IMR-90 (cell line): ENCODE results near the gene LAMC3. TPM values are rescaled to one million over a fixed set of nuclear protein-coding genes. Genes with fewer than 3 reads are reported as not detected.

Source experiments
- ATAC-seq: fragments of 200-7000 bp; cut with Tn5 transposase; 2 replicates; pipeline ENCODE4 v1.9.1; 2020; ENCODE audit warnings: low read depth, mild to moderate bottlenecking, moderate library complexity
- BruUV-seq: library from RNA; stranded (reverse); fragments of 400-500 nt; replicated peaks from 2 replicates; lab custom pipeline; 2021; lab: Mats Ljungman, UMichigan
- CTCF ChIA-PET: fragments of 300-600 bp; formaldehyde crosslinking; extraction: SDS; loops from one replicate; lab custom pipeline; 2021; ENCODE audit warnings: antibody characterized with exemption; lab: Yijun Ruan, JAX
- POLR2A ChIA-PET: fragments of 300-600 bp; sonication (Branson Sonifier 250); formaldehyde crosslinking; loops from one replicate; lab custom pipeline; 2022; ENCODE audit warnings: antibody characterized with exemption; ENCODE audit not compliant: unreplicated experiment; lab: Charles Lee
- DNase-seq: peaks from one replicate; pipeline ENCODE4 v3.0.0; 2013
- H2AFZ ChIP-seq: replicated peaks from 2 replicates; pipeline ENCODE3; 2013; ENCODE audit warnings: low read length, mild to moderate bottlenecking; ENCODE audit not compliant: poor library complexity
- H2AK5ac ChIP-seq: 2 replicates; pipeline ENCODE4 v1.6.1; 2013; ENCODE audit warnings: low read depth, low read length, inconsistent platforms
- H2AK9ac ChIP-seq: replicated peaks from 2 replicates; pipeline ENCODE3; 2013; ENCODE audit warnings: mild to moderate bottlenecking, low read depth, low read length, moderate library complexity; ENCODE audit not compliant: poor library complexity
- H2BK120ac ChIP-seq: 2 replicates; pipeline ENCODE4 v1.6.1; 2013; ENCODE audit warnings: low read depth, low read length, inconsistent platforms
- H2BK15ac ChIP-seq: 3 replicates; pipeline ENCODE4 v1.6.1; 2013; ENCODE audit warnings: low read depth, low read length, inconsistent platforms
- H2BK20ac ChIP-seq: 2 replicates; pipeline ENCODE4 v1.6.1; 2013; ENCODE audit warnings: low read depth, mild to moderate bottlenecking, inconsistent platforms, low read length, moderate library complexity
- H2BK5ac ChIP-seq: 2 replicates; pipeline ENCODE4 v1.6.1; 2013; ENCODE audit warnings: mild to moderate bottlenecking, low read depth, low read length, inconsistent platforms; ENCODE audit not compliant: poor library complexity, severe bottlenecking
- H3K14ac ChIP-seq: replicated peaks from 2 replicates; pipeline ENCODE4 v1.6.1; 2013; ENCODE audit warnings: low read depth, low read length, inconsistent platforms
- H3K18ac ChIP-seq: 2 replicates; pipeline ENCODE4 v1.6.1; 2013; ENCODE audit warnings: low read depth, low read length, control low read depth
- H3K23ac ChIP-seq: 2 replicates; pipeline ENCODE4 v1.6.1; 2013; ENCODE audit warnings: low read depth, low read length, inconsistent platforms
- H3K27ac ChIP-seq: 2 replicates; pipeline ENCODE4 v1.5.1; 2013; ENCODE audit warnings: mild to moderate bottlenecking, control low read depth, low read length; ENCODE audit not compliant: insufficient read depth
- H3K27me3 ChIP-seq: 2 replicates; pipeline ENCODE4 v1.6.1; 2013; ENCODE audit warnings: low read length; ENCODE audit not compliant: control insufficient read depth, insufficient read depth
- H3K36me3 ChIP-seq: 2 replicates; pipeline ENCODE4 v1.6.1; 2013; ENCODE audit warnings: low read length, mixed read lengths; ENCODE audit not compliant: control insufficient read depth, insufficient read depth
- H3K4ac ChIP-seq: 2 replicates; pipeline ENCODE4 v1.6.1; 2013; ENCODE audit warnings: low read depth, low read length, inconsistent platforms
- H3K4me1 ChIP-seq: 2 replicates; pipeline ENCODE4 v1.6.1; 2013; ENCODE audit warnings: low read length, mixed read lengths; ENCODE audit not compliant: control insufficient read depth, insufficient read depth
- H3K4me2 ChIP-seq: 2 replicates; pipeline ENCODE4 v1.6.1; 2013; ENCODE audit warnings: low read depth, mild to moderate bottlenecking, control low read depth, low read length, moderate library complexity
- H3K4me3 ChIP-seq: 2 replicates; pipeline ENCODE4 v1.5.1; 2013; ENCODE audit warnings: low read depth, mild to moderate bottlenecking, control low read depth, low read length, moderate library complexity; ENCODE audit not compliant: insufficient read depth
- H3K56ac ChIP-seq: 2 replicates; pipeline ENCODE4 v1.6.1; 2013; ENCODE audit warnings: low read length, inconsistent platforms; ENCODE audit not compliant: insufficient read depth; ENCODE audit errors: extremely low read depth
- H3K79me1 ChIP-seq, 2 experiments: 2 replicates each; pipeline ENCODE4 v1.6.1; 2013; ENCODE audit warnings: low read length in 2 of 2, inconsistent platforms in 1 of 2, low read depth in 1 of 2
- H3K9ac ChIP-seq: 2 replicates; pipeline ENCODE4 v1.6.1; 2013; ENCODE audit warnings: low read depth, low read length, control low read depth
- H3K9me1 ChIP-seq: 2 replicates; pipeline ENCODE4 v1.6.1; 2013; ENCODE audit warnings: low read length, inconsistent platforms; ENCODE audit not compliant: insufficient read depth
- H3K9me3 ChIP-seq: 2 replicates; pipeline ENCODE4 v1.6.1; 2013; ENCODE audit warnings: low read length; ENCODE audit not compliant: control insufficient read depth, insufficient read depth
- H4K20me1 ChIP-seq: 2 replicates; pipeline ENCODE4 v1.6.1; 2013; ENCODE audit warnings: low read length, inconsistent platforms; ENCODE audit not compliant: insufficient read depth
- H4K5ac ChIP-seq: 2 replicates; pipeline ENCODE4 v1.6.1; 2013; ENCODE audit warnings: mild to moderate bottlenecking, low read depth, low read length, control low read depth
- H4K8ac ChIP-seq, 2 experiments: 2 replicates each; pipeline ENCODE4 v1.6.1; 2013; ENCODE audit warnings: low read depth in 2 of 2, low read length in 2 of 2, control low read depth in 1 of 2, inconsistent platforms in 1 of 2
- H4K91ac ChIP-seq: 2 replicates; pipeline ENCODE4 v1.6.1; 2013; ENCODE audit warnings: low read depth, low read length, inconsistent platforms; ENCODE audit not compliant: insufficient read depth
- CEBPB ChIP-seq: IDR thresholded peaks from 2 replicates; pipeline ENCODE4 v1.6.1; 2012; ENCODE audit warnings: low read depth, low read length, improper control_type of control experiment
- MAFK ChIP-seq: IDR thresholded peaks from 2 replicates; pipeline ENCODE4 v1.6.1; 2012; ENCODE audit warnings: low read depth, low read length, improper control_type of control experiment
- MAZ ChIP-seq: IDR thresholded peaks from 2 replicates; pipeline ENCODE4 v1.6.1; 2012; ENCODE audit warnings: low read depth, mild to moderate bottlenecking, low read length, improper control_type of control experiment, moderate library complexity, borderline replicate concordance
- MXI1 ChIP-seq: IDR thresholded peaks from 2 replicates; pipeline ENCODE4 v1.6.1; 2012; ENCODE audit warnings: low read depth, mild to moderate bottlenecking, low read length, moderate library complexity, borderline replicate concordance
- RFX5 ChIP-seq: IDR thresholded peaks from 2 replicates; pipeline ENCODE4 v1.8.0; 2012; ENCODE audit warnings: low read depth, mild to moderate bottlenecking, low read length, moderate library complexity
- WGBS, 2 experiments: methylation state at CpG; one replicate each; pipeline versions ENCODE4 v1.1.5 to v1.1.7; 2013; ENCODE audit warnings: missing lambda C conversion rate in 2 of 2; ENCODE audit not compliant: insufficient read length in 1 of 2; ENCODE audit errors: extremely low coverage in 2 of 2; 5-methylcytosine and 5-hydroxymethylcytosine counted together
- dilution Hi-C: fragments of 300-500 bp; cut with HindIII; formaldehyde crosslinking; loops from one replicate; pipeline ENCODE4 v1.14.3; 2018; ENCODE audit warnings: low sequenced_read_pairs; ENCODE audit not compliant: unreplicated experiment
- in situ Hi-C: fragments of 300-500 bp; cut with MboI; formaldehyde crosslinking; loops from 3 replicates; pipeline ENCODE4 v1.14.3; 2019; ENCODE audit warnings: low sequenced_read_pairs, inconsistent platforms, mixed read lengths
- intact Hi-C: fragments of 100-400 bp; cut with micrococcal nuclease; formaldehyde crosslinking; loops from 2 replicates; pipeline ENCODE4 v1.10.0; 2022
- polyA plus RNA-seq, 3 experiments: library from polyadenylated mRNA; depleted of rRNA; stranded (reverse); fragments of >200 nt; gene quantifications; 2 replicates each; pipeline ENCODE4 v1.2.3, GENCODE V29; 2012; ENCODE audit warnings: low replicate concordance in 1 of 3
- total RNA-seq: library from RNA; depleted of rRNA; stranded (reverse); fragments of >200 nt; gene quantifications from 2 replicates; pipeline ENCODE4 v1.2.3, GENCODE V29; 2012

Gene LAMC3
- total and polyA plus RNA-seq, 2 of the 4 experiments (the other 2 are of a cell fraction), result not detected

GRCh38 chr9:131060900-131061630, 52.1 kb downstream of the LAMC3 start:
- Histone ChIP-seq H2AK5ac (no peak overlapping the region), H4K5ac (no peak overlapping the region), H2BK20ac (no peak overlapping the region), H2AK9ac (no peak overlapping the region), H3K14ac (no peak overlapping the region), H3K27me3 (peaks cover 13% of the 10 kb centered on the region), H3K27ac (no peak overlapping the region), H3K9me3 (no peaks in the 10 kb centered on the region), H3K56ac (no peak overlapping the region), H3K9me1 (no peaks in the 10 kb centered on the region; the same call in 1 of the 2 replicates), H3K4me1 (no peaks in the 10 kb centered on the region), H3K18ac (no peak overlapping the region), H3K23ac (no peak overlapping the region), H2BK15ac (no peak overlapping the region), H3K4me2 (no peak overlapping the region), H4K8ac (no peak overlapping the region), H2AFZ (no peak overlapping the region), H3K79me1 (no peaks in the 10 kb centered on the region), H3K9ac (no peak overlapping the region), H3K4me3 (no peak overlapping the region), H2BK120ac (no peak overlapping the region), H3K4ac (no peak overlapping the region), H2BK5ac (no peak overlapping the region), H4K91ac (no peak overlapping the region), H3K36me3 (no peaks in the 10 kb centered on the region), H4K20me1 (no peaks in the 10 kb centered on the region)
- dilution Hi-C loops, result no loop called here
- no peak for ATAC-seq
- in situ Hi-C loops, result no loop called here
- BruUV-seq, result no TSS peak
- ChIA-PET POLR2A (no interaction called here), CTCF (no interaction called here)
- intact Hi-C loops, result no loop called here
- TF ChIP-seq MAZ, result no peak
- no peak for TF ChIP-seq MAFK
- no peak for TF ChIP-seq CEBPB
- no peak for TF ChIP-seq MXI1
- no peak for TF ChIP-seq RFX5
- WGBS, 2 experiments, result 100% methylated on average over 1 of the region's 21 CpGs; no CpG with 5 or more reads in 1 of the 2 experiments
- no peak for DNase-seq
